Activated naive CD4-positive, alpha-beta T cell treated with Interleukin-2 at 50 U/mL for 16 hours (primary cell): ENCODE data around the gene TBPL1.
"Not testable (repeated sequence)": the region's sequence is repeated elsewhere in the genome, so short reads cannot be mapped to it uniquely, and the experiment has no call there.

ENCODE experiments used
- DNase-seq: peaks from one replicate; pipeline ENCODE4 v3.0.0-alpha.2; 2020

TBPL1 gene

DNA sequence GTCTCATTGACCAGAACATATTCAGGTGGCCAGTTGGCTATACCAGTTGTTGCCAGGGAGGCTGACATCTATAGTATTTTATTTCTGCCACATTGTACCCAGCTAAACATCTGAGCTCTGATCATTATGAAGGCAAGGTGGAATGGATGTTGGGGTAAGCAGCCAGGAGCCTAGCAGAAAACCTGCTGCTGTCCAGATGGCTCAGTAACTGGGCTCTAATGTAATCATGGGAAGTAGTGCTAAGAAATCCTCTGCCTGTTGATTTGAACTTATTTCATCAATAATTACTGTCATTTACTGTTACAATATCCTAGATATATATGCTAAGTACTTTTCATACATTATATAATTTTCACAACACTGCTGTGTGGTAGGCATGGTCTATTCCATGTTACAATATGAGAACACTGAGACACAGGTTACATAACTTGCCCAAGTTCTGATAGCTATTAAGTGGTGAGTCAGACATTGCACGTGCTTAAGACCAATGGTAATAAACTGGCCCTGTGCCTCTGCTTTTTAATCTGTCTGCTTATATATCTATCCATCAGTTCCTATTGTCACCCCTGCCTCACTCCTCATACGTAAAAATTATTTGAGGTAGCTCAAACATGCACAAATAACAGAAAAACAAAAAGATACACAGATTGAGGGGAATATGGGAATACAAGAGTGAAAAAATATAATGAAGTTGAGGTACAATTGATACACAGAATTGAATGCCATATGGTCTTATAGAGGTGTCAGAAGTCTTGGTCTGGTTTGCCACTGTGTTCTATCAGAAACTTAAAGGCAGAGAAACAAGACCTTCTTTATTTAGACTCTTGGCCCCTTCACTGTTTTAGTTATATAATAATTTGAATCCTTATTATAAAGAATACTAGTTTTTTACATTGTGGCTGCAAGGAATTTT lies 25.2 kb downstream of the TBPL1 start:
- DNase-seq = no peak

DNA sequence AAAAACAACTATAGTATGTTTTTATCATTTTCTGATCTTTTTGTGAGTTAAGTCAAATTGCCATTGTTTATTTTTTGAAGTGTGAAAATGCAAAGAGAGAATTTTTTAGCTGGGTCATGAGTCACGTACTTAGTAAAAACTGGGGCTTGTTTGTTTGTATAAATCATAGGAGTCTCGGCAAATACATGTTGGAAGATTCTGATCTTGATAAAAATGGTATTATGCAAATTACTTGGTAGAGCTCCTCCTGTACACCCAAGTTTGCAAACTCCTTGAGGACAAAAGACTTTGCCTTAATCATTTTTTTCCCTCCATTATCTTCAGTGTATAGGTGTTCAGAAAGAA lies 25.8 kb downstream of the TBPL1 start:
- no peak for DNase-seq

DNA sequence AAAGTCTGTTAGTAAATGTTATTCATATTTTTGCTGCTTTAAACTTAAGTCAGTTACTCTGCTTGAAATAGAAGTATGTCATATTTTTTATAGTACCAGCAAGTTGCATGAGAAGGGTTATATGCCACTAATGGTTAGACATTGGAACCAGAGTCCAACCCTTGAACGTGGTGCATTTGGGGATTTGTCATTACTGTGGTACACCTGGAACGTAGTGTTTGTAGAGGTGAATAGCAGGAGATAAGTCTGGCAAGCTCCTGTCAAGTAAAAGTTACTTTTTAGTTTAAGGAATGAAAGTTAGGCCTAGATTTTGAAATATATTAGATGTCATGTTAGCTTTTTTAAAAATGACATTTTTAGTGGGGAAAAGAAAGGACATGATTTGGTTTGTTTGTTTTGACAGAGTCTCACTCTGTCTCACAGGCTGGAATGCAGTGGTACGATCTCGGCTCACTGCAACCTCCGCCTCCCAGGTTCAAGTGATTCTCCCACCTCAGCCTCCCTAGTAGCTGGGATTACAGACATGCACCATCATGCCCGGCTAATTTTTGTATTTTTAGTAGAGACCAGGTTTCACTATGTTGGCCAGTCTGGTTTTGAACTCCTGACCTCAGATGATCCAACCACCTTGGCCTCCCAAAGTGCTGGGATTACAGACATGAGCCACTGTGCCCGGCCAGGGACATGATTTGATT lies 26.4 kb downstream of the TBPL1 start:
- not testable (repeated sequence) for DNase-seq

GRCh38 chr6:133980168-133980567 lies 27.1 kb downstream of the TBPL1 start:
- DNase-seq = no peak

- DNase-seq = peak; percentile 33
Observed at GRCh38 chr6:133983099-133983939, 30.3 kb downstream of the TBPL1 start.

- no peak for DNase-seq
Observed at GRCh38 chr6:133985970-133986369, 32.9 kb downstream of the TBPL1 start.

DNA sequence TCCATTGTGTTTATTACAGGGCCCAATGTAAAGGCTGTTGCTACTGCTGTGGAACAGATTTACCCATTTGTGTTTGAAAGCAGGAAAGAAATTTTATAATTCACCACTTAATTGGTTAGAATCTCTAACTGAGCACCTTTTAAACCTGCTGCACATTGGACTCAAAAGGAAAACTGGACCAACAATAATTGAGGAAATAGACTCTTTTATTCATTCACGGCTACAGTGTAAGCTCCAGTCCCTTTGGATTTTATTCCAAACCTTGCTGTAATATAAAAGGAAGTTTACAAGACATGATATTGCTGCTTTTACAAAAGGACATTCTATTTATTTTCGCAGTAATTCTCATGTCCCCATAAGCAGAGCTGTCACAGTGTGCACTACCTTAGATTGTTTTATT lies 33.9 kb downstream of the TBPL1 start:
- DNase-seq = no peak

DNA sequence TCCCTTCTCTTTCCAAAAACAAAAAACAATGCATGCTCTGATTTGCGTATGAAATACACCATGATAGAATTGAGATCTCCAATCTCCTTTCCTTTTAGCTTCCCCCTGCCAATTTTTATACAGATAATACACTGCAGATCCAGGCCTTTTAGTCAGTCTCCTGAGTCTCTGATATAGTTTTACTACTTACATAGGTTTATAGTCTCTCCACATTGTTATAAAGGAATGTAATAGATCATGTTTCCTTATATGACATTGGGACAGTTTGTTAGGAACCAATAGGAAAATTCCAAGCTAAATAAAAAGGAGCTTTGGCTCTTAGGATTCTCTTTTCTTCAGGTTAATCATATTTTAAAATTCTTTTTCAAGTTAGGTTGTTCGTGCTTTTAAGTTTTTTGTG lies 36.5 kb downstream of the TBPL1 start:
- DNase-seq = no peak

GRCh38 chr6:133990321-133990720 lies 37.3 kb downstream of the TBPL1 start:
- DNase-seq = no peak

GRCh38 chr6:133991096-133991593 lies 38.1 kb downstream of the TBPL1 start:
- DNase-seq = no peak

GRCh38 chr6:133992992-133993680 lies 40.1 kb downstream of the TBPL1 start:
- no peak for DNase-seq

DNA sequence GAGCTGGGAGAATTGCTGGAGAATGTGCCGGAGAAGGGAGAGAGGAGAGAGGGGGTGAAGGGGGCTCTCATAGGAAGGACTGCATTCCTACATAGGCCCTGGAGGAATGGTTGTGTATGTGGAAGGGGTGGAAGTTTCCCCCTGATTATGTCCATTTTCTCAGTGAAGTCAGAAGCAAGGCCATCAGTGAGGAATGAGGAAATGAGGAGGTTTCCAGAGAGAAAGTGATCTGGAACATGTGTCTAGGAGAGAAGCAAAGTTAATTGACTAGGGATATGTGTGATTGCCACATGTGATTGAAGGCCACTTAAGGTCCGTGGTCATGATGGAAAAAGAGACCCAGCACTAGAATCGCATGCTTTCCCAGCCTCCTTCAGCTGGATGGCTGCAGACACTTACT lies 42.3 kb downstream of the TBPL1 start:
- DNase-seq = no peak

GRCh38 chr6:133995758-133996157 lies 42.7 kb downstream of the TBPL1 start:
- DNase-seq = no peak

- DNase-seq = no peak
Observed at GRCh38 chr6:133997267-133997666, 44.2 kb downstream of the TBPL1 start.

DNA sequence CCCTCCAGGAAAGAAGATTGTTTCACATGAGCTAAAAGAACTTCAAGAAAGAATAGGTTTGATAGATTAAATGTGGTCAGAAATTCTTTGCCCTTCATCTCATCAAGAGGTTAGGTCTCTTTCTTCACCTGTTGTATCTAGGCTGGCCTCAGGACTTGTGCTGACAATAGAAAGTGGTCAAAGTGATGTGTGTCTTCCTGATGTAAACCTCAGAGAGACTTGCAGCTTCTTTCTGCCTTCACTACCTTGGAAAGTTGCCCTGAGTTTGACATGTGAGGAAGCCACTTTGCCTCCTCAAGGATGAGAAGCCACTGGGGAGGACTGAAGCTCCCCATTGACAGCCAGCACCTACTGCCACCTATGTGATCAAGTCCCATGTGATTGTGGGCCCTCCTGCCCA lies 46.3 kb downstream of the TBPL1 start:
- DNase-seq = no peak

- DNase-seq = no peak
Observed at GRCh38 chr6:134000443-134000842, 47.4 kb downstream of the TBPL1 start.

- no peak for DNase-seq
Observed at GRCh38 chr6:134002821-134003220, 49.8 kb downstream of the TBPL1 start.

- no peak for DNase-seq
Observed at GRCh38 chr6:134003542-134003951, 50.5 kb downstream of the TBPL1 start.

DNA sequence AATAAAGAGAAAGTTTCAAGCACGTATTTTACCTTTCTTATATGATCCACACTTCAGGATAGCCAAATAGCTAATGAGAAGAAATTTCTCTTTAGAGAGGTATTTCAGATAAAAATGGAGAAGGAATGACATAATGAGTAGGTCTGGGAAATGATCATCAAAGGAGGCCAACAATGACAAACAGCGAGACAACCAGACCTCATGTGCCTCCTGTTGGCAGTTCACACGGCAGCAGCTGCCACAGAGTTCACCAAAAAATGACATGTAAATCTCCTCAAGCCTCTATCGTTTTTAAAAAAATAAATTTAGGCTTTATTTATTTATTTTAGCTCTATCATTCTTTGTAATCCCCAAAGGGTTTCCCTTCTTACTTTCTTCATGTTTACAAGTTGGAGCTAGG lies 51.7 kb downstream of the TBPL1 start:
- no peak for DNase-seq

- DNase-seq = no peak
Observed at GRCh38 chr6:134005800-134006199, 52.8 kb downstream of the TBPL1 start.

- DNase-seq = no peak
Observed at GRCh38 chr6:134007077-134007476, 54.1 kb downstream of the TBPL1 start.

DNA sequence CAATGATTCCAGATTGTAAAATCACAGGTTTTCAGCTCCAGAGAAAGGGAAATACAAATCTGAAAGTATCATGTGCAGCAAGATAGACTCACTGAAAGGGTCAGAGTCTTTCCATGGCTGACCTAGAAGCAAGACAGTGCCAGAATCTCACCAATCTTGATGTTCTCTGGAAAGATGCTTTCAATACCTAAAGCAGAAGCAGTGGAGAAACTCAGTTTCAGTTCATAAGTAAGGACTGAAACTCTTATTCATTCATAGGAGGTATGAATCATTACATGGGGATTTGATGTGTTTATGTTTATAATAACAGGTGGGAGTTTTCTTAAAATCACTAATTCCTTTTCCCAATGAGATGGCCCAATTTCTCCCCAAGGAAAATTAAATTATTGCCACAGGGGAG lies 56.9 kb downstream of the TBPL1 start:
- no peak for DNase-seq

GRCh38 chr6:134010400-134010799 lies 57.4 kb downstream of the TBPL1 start:
- no peak for DNase-seq
